Loucy (cell line): Measurements from ENCODE around the gene COL20A1.
A peak's percentile ranks its signal among the peaks of the same experiment; 100 is the strongest.

Experiments
- H2AFZ ChIP-seq: fragments of 200-600 bp; sonication (generic); 2 replicates; pipeline ENCODE4 v1.6.0; 2016; ENCODE audit warnings: antibody characterized with exemption, mild to moderate bottlenecking, low read length, moderate library complexity
- H3F3A ChIP-seq: fragments of 200-600 bp; 2 replicates; pipeline ENCODE4 v1.6.0; 2016; ENCODE audit warnings: antibody characterized with exemption, low read depth, mild to moderate bottlenecking
- H3K27me3 ChIP-seq: fragments of 200-600 bp; sonication (generic); 2 replicates; pipeline ENCODE4 v1.6.1; 2014; ENCODE audit warnings: low read length, mild to moderate bottlenecking; ENCODE audit not compliant: insufficient read depth, poor library complexity, severe bottlenecking
- H3K36me3 ChIP-seq: fragments of 200-600 bp; sonication (generic); 2 replicates; pipeline ENCODE4 v1.6.1; 2016; ENCODE audit warnings: low read length; ENCODE audit not compliant: insufficient read depth
- H3K4me1 ChIP-seq: fragments of 200-600 bp; sonication (generic); 2 replicates; pipeline ENCODE4 v1.5.1; 2014; ENCODE audit warnings: low read length, mild to moderate bottlenecking; ENCODE audit not compliant: insufficient read depth, poor library complexity, severe bottlenecking
- H3K4me2 ChIP-seq: fragments of 200-600 bp; sonication (generic); 2 replicates; pipeline ENCODE4 v1.6.0; 2014; ENCODE audit warnings: antibody characterized with exemption, low read length, low read depth, mild to moderate bottlenecking; ENCODE audit not compliant: poor library complexity, severe bottlenecking
- H3K4me3 ChIP-seq: fragments of 200-600 bp; sonication (generic); 2 replicates; pipeline ENCODE4 v1.5.1; 2014; ENCODE audit warnings: low read length, mild to moderate bottlenecking, mixed read lengths; ENCODE audit not compliant: poor library complexity, severe bottlenecking
- H3K79me2 ChIP-seq: fragments of 200-600 bp; sonication (generic); 2 replicates; pipeline ENCODE4 v1.6.1; 2014; ENCODE audit warnings: low read length; ENCODE audit not compliant: insufficient read depth
- H3K9ac ChIP-seq: fragments of 200-600 bp; sonication (generic); 2 replicates; pipeline ENCODE4 v1.6.0; 2014; ENCODE audit warnings: mild to moderate bottlenecking, low read depth, low read length, moderate library complexity; ENCODE audit not compliant: poor library complexity, severe bottlenecking
- H3K9me2 ChIP-seq: fragments of 200-600 bp; sonication (generic); replicated peaks from 2 replicates; pipeline ENCODE4 v1.6.1; 2016; ENCODE audit warnings: low read depth, low read length, mixed read lengths
- H3K9me3 ChIP-seq: fragments of 200-600 bp; sonication (generic); 2 replicates; pipeline ENCODE4 v1.6.1; 2014; ENCODE audit warnings: mild to moderate bottlenecking, antibody characterized with exemption, low read length, low read depth; ENCODE audit not compliant: insufficient read depth
- H4K20me1 ChIP-seq: fragments of 200-600 bp; sonication (generic); 2 replicates; pipeline ENCODE4 v1.6.0; 2014; ENCODE audit warnings: antibody characterized with exemption, low read length, mild to moderate bottlenecking; ENCODE audit not compliant: insufficient read depth, poor library complexity, severe bottlenecking
- CTCF ChIP-seq: fragments of 200-600 bp; sonication (generic); conservative IDR thresholded peaks from 2 replicates; pipeline ENCODE4 v1.5.1; 2014; ENCODE audit warnings: mild to moderate bottlenecking, antibody characterized with exemption, low read length
- EZH2phosphoT487 ChIP-seq: fragments of 200-600 bp; IDR thresholded peaks from 2 replicates; pipeline ENCODE4 v1.6.1; 2018; ENCODE audit warnings: antibody characterized with exemption, mild to moderate bottlenecking, moderate library complexity, borderline replicate concordance

The COL20A1 gene

GRCh38 chr20:63280929-63281545 is 11.9 kb upstream of the COL20A1 start:
- Histone ChIP-seq H4K20me1 (peaks cover 2% of the 10 kb centered on the region), H3K9me2 (no peaks in the 10 kb centered on the region), H3K9me3 (no peaks in the 10 kb centered on the region), H2AFZ (no peak overlapping the region), H3K79me2 (peaks cover 23% of the 10 kb centered on the region), H3K4me2 (no peak overlapping the region), H3K9ac (no peak overlapping the region), H3K27me3 (no peaks in the 10 kb centered on the region), H3K4me3 (no peak overlapping the region), H3F3A (no peaks in the 10 kb centered on the region), H3K36me3 (peaks cover 45% of the 10 kb centered on the region; the same call in 1 of the 2 replicates), H3K4me1 (peaks cover 15% of the 10 kb centered on the region)
- TF ChIP-seq CTCF (peak; percentile 49), EZH2phosphoT487 (no peak)

GRCh38 chr20:63281742-63282665 is 11.0 kb upstream of the COL20A1 start:
- H3K79me2 ChIP-seq: peaks cover 23% of the 10 kb centered on the region
- no peaks in the 10 kb centered on the region for H3F3A ChIP-seq
- H3K4me1 ChIP-seq: peaks cover 15% of the 10 kb centered on the region
- H4K20me1 ChIP-seq: no peaks in the 10 kb centered on the region
- no peak for TF ChIP-seq EZH2phosphoT487
- no peak for TF ChIP-seq CTCF
- H3K9me2 ChIP-seq: no peaks in the 10 kb centered on the region
- no peaks in the 10 kb centered on the region for H3K27me3 ChIP-seq
- peaks cover 36% of the 10 kb centered on the region; the same call in 1 of the 2 replicates for H3K36me3 ChIP-seq
- H2AFZ ChIP-seq: no peak overlapping the region
- H3K9ac ChIP-seq: no peak overlapping the region
- H3K4me3 ChIP-seq: no peak overlapping the region
- no peaks in the 10 kb centered on the region for H3K9me3 ChIP-seq
- H3K4me2 ChIP-seq: no peak overlapping the region

- no peaks in the 10 kb centered on the region for H3K9me2 ChIP-seq
- H3K4me3 ChIP-seq: no peak overlapping the region
- H3K27me3 ChIP-seq: no peaks in the 10 kb centered on the region
- H3K4me1 ChIP-seq: peaks cover 15% of the 10 kb centered on the region
- no peaks in the 10 kb centered on the region for H4K20me1 ChIP-seq
- peak overlapping the region; percentile 70 for H3K4me2 ChIP-seq
- peak overlapping the region; percentile 84 for H3K9ac ChIP-seq
- TF ChIP-seq EZH2phosphoT487 (no peak), CTCF (no peak)
- no peaks in the 10 kb centered on the region for H3F3A ChIP-seq
- no peak overlapping the region for H2AFZ ChIP-seq
- peaks cover 27% of the 10 kb centered on the region; the same call in 1 of the 2 replicates for H3K36me3 ChIP-seq
- H3K79me2 ChIP-seq: peaks cover 22% of the 10 kb centered on the region
- H3K9me3 ChIP-seq: no peaks in the 10 kb centered on the region
These were observed 10.0 kb upstream of the COL20A1 start for GRCh38 chr20:63282946-63283345.
